ENCODE measurements around the gene DHRS1. TPM values are rescaled to one million over a fixed set of nuclear protein-coding genes. Genes with fewer than 3 reads are reported as not detected.
A peak's percentile ranks its signal among the peaks of the same experiment; 100 is the strongest.

The DHRS1 gene
- total and polyA plus RNA-seq, 3 donors from 2014 or later = 19.2 to 24.6 (median 22.5) TPM

GRCh38 chr14:24297190-24297964 is 2.2 kb downstream of the DHRS1 start:
- no peak overlapping the region for H3K27ac ChIP-seq
- no peak overlapping the region for H3K4me3 ChIP-seq
- H3K36me3 ChIP-seq (ENCODE audit: low read depth, missing control alignments) = no peaks in the 10 kb centered on the region
- H3K9me3 ChIP-seq = no peaks in the 10 kb centered on the region
- TF ChIP-seq CTCF (IDR thresholded peaks at IDR 0.05) (no peak), POLR2A (IDR thresholded peaks at IDR 0.05) (no peak)
- DNase-seq = no peak
- H3K27me3 ChIP-seq = no peaks in the 10 kb centered on the region
- intact Hi-C loops (cut with DNase I; ENCODE audit: low total_unique reads) = no loop called here
- peaks cover 9% of the 10 kb centered on the region for H3K4me1 ChIP-seq
- WGBS, 2 donors = 64 to 66% methylated on average over 5 of the region's 5 CpGs

GRCh38 chr14:24296341-24297157 is 3.0 kb downstream of the DHRS1 start:
- peak; percentile 74 for DNase-seq
- no peak overlapping the region for H3K4me3 ChIP-seq
- 59 to 72% methylated on average over 12 of the region's 12 CpGs for WGBS, 2 donors
- H3K36me3 ChIP-seq (ENCODE audit: low read depth, missing control alignments) = no peaks in the 10 kb centered on the region
- peak; percentile 50 to 57 (median 55) for TF ChIP-seq CTCF (IDR thresholded peaks at IDR 0.05)
- TF ChIP-seq POLR2A (IDR thresholded peaks at IDR 0.05) = no peak
- no peaks in the 10 kb centered on the region for H3K9me3 ChIP-seq
- intact Hi-C loops (cut with DNase I; ENCODE audit: low total_unique reads) = no loop called here
- H3K27me3 ChIP-seq = no peaks in the 10 kb centered on the region
- peaks cover 9% of the 10 kb centered on the region for H3K4me1 ChIP-seq
- H3K27ac ChIP-seq = no peak overlapping the region

- intact Hi-C loops (cut with DNase I; ENCODE audit: low total_unique reads) = no loop called here
Measured at GRCh38 chr14:24293525-24293924, 6.1 kb downstream of the DHRS1 start.

GRCh38 chr14:24292118-24292807 is 7.3 kb downstream of the DHRS1 start:
- no peaks in the 10 kb centered on the region for H3K36me3 ChIP-seq (ENCODE audit: low read depth, missing control alignments)
- H3K4me3 ChIP-seq = no peak overlapping the region
- no peaks in the 10 kb centered on the region for H3K4me1 ChIP-seq
- 92 to 96% methylated on average over 10 to 11 of the region's 11 CpGs for WGBS, 2 donors
- no peak overlapping the region for H3K27ac ChIP-seq
- H3K27me3 ChIP-seq = no peaks in the 10 kb centered on the region
- no peaks in the 10 kb centered on the region for H3K9me3 ChIP-seq
- DNase-seq = no peak
- no peak for TF ChIP-seq POLR2A (IDR thresholded peaks at IDR 0.05)
- no peak for TF ChIP-seq CTCF (IDR thresholded peaks at IDR 0.05)
- intact Hi-C loops (cut with DNase I; ENCODE audit: low total_unique reads) = no loop called here

More at GRCh38 chr14:24293525-24293924, 6.1 kb downstream of the DHRS1 start:
- Histone ChIP-seq H3K27me3 (no peaks in the 10 kb centered on the region), H3K4me3 (no peak overlapping the region), H3K27ac (no peak overlapping the region), H3K4me1 (no peaks in the 10 kb centered on the region), H3K36me3 (ENCODE audit: low read depth, missing control alignments) (no peaks in the 10 kb centered on the region), H3K9me3 (no peaks in the 10 kb centered on the region)
- no peak for TF ChIP-seq POLR2A (IDR thresholded peaks at IDR 0.05)
- TF ChIP-seq CTCF (IDR thresholded peaks at IDR 0.05) = no peak
- WGBS, 2 donors = 91 to 93% methylated on average over 2 of the region's 2 CpGs
- no peak for DNase-seq

All from testis (tissue), 3 donors.